Kasumi-1 (cell line): ENCODE results near the gene HSD3B1.
"Not testable (repeated sequence)": the region's sequence is repeated elsewhere in the genome, so short reads cannot be mapped to it uniquely, and the experiment has no call there.

Experiments used
- DNase-seq, 2 experiments: peaks; one replicate each; lab custom pipeline; 2025; lab: John Stamatoyannopoulos, UW

Gene HSD3B1

GRCh38 chr1:119553302-119554071 lies 46.5 kb downstream of the HSD3B1 start:
- not testable (repeated sequence) for DNase-seq

GRCh38 chr1:119554183-119554582 lies 47.2 kb downstream of the HSD3B1 start:
- peak in 1 of 2 experiments; percentile 9 for DNase-seq

GRCh38 chr1:119556423-119556822 lies 49.4 kb downstream of the HSD3B1 start:
- no peak for DNase-seq

GRCh38 chr1:119560402-119560801 lies 53.4 kb downstream of the HSD3B1 start:
- not testable (repeated sequence) for DNase-seq

GRCh38 chr1:119564548-119564947 lies 57.5 kb downstream of the HSD3B1 start:
- DNase-seq: no peak
